HG02852 (cell line): ENCODE data around the gene SYTL3.
"Not testable (repeated sequence)": the region's sequence is repeated elsewhere in the genome, so short reads cannot be mapped to it uniquely, and the experiment has no call there.

Source experiments
- ATAC-seq: cut with Tn5 transposase; IDR thresholded peaks from one replicate; pipeline ENCODE4 v1.9.1; 2021; ENCODE audit warnings: mild to moderate bottlenecking, moderate library complexity; ENCODE audit not compliant: unreplicated experiment

The SYTL3 gene, protein sequence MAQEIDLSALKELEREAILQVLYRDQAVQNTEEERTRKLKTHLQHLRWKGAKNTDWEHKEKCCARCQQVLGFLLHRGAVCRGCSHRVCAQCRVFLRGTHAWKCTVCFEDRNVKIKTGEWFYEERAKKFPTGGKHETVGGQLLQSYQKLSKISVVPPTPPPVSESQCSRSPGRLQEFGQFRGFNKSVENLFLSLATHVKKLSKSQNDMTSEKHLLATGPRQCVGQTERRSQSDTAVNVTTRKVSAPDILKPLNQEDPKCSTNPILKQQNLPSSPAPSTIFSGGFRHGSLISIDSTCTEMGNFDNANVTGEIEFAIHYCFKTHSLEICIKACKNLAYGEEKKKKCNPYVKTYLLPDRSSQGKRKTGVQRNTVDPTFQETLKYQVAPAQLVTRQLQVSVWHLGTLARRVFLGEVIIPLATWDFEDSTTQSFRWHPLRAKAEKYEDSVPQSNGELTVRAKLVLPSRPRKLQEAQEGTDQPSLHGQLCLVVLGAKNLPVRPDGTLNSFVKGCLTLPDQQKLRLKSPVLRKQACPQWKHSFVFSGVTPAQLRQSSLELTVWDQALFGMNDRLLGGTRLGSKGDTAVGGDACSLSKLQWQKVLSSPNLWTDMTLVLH

DNA sequence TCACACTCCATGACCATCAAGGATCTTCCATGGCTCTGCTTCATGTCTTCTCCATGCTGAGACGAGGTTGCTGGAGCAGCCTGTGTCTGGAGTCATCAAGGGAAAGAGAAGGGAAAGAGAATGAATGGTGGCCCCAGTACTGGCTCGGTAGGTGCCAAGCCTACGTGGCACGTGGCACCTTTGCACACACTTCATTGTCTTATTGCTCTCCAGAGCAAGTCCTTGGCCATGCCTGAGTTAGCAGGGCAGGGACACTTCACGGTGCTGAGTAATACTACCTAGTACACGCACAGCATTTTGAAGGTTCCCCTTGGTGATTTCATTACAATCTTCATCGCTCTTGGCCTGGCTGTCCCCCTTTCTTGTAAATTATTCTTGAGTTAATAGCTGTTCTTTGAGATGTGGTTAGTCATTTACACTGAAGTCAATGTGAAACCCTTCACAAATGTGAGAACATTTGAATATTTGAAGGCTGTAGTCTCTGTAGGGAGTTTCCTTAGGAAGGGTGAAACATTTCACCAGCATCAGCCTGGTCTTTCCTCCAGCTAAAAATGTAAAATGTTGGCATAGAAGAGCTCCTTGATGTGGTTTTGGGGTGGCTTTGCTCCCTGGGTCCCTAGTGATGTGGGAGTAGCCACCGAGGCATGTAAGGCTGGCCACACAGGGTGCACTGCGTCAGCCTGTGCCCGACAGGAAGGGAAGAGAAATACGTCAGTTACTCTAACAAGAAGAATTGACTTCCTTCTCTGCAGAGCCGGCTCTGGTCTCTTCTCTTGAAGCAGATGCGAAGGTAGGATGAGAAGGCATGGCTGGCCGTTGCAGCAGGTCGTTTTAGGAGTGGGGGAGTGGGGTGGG lies at the start of gene SYTL3:
Gene SYTL3 (plus strand): TSS at position 766 of the 855 bp plus-strand sequence. CDS start 13,215 bp downstream, outside the sequence.
- ATAC-seq: peak; percentile 46

DNA sequence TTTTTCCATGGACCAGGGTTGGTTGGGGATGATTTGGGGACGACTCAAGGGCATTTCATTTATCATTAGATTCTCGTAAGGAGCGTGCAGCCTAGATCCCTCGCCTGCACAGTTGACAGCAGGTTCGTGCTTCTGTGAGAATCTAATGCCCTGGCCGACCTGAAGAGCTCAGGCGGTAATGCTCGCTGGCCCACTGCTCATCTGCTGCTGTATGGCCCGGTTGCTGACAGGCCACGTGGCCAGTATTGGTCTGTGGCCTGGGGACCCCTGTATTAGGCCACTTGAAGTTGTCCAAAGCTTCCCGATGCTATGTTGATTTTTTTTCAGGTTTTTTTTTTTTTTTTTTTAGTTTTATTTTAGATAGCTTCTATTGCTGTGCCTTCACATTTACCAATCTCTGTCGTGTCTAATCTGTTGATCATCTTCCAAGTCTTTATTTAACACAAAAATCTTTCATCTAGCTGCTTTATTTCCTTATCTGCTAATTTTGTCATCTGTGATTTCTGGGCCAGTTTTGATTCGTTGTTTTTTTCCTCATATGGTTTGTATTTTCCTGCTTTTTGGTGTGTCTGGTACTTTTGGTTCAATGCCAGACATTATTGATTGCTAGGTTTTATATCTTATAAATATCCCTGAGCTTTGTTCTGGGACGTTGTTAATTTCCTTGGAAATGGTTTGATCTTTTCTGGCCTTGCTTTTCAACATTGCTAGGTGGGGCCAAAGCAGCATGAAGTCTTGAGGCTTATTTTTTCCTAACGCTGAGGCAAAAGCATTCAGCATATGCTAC lies 46.4 kb upstream of the SYTL3 start:
- ATAC-seq: no peak

DNA sequence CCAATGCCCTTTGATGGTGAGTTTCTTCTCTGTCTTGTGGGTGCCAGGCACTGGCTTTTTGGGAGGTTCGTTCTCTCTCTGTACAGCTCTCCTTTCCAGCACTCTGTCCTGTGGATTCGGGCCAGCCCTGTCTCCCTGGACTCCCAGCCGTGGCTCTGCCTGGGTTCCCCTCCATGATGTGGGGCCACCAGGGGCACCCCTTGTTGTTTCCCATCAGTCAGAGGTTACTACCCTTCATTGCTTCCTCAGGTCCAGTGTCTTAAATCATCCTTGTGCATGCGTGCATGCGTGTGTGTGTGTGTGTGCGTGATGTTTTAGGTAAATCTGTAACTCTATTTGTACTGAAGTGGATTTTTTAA lies 45.8 kb upstream of the SYTL3 start:
- ATAC-seq: no peak

DNA sequence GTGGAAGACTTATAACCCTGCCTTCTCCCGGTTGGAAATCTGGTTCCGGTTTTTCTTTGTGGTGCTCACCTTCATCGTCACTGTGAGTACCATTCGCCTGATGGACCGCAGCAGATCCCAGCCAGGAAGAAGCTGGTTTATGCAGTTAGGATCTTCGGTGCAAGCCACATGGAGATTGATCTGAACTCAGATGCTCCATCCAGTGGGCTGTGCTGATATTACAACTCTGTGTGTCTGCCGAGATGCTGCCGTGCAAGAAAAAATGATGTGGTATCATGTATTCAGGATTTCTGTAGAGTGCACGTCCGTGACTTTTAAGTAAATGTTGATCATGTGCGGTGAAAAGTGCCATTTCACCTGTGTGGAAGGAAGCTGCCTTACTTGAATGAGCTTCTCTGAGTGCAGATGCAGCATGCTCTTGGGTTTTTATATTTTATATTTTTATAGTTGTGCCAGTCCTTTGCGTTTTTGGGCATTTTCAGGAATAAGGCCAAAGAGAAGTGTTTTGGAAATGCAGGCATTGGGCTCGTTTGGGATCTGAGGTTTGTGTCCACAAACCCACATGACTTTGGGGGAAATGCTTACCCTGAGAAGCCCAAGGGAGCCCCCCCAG lies 44.5 kb upstream of the SYTL3 start:
- no peak for ATAC-seq

GRCh38 chr6:158606011-158606410 lies 43.8 kb upstream of the SYTL3 start:
- ATAC-seq: not testable (repeated sequence)

DNA sequence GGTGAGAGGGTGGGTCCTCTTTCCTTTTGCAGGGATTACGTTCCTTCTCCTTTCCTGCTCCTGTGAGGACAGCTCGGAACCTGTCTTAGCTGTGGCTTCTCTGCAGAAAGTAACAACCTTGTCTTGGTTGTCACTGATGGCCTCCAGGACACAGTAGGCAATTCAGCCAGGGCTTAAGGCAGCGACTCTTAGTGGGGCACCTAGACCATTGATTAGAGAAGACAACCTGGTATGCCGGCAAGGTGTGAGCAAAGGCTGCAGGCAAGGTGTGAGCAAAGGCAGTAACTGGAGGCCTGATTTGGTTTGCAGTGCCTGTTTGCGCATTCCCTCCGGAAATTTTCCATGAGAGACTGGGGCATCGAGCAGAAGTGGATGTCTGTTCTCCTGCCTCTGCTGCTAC lies 42.9 kb upstream of the SYTL3 start:
- ATAC-seq: no peak

DNA sequence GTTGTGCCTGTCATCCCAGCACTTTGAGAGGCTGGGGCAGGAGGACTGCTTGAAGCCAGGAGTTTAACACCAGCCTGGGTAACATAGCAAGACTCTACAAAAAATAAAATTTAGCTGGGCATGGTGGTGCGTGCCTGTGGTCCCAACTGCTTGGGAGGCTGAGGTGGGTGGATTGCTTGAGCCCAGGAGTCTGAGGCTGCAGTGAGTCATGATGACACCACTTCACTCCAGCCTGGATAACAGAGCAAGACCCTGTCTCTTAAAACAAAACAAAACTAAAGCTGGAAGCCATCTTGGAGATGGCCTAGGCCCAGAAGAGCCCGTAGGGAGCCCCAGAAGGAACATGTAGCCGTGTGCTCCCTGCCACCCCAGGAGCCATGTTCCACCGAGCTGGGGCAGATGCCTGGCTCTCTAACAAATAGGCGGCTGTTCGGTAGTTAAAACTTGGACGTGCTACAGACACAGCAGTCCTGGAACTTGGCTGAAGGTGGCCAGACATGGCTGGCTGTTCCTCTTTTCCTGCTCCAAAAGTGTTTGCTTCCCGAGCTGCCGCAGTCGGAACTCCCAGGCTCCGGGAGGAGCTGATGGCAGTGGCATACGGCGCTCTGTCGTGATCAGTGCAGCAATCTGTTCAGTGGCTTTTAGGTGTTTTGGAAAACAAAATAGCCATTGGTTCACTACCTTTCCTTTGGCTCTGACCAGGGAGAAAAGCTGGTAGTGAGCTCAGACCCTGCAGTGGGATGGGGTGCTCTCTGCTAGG lies 42.3 kb upstream of the SYTL3 start:
- no peak for ATAC-seq

GRCh38 chr6:158608221-158608620 lies 41.6 kb upstream of the SYTL3 start:
- ATAC-seq: no peak

DNA sequence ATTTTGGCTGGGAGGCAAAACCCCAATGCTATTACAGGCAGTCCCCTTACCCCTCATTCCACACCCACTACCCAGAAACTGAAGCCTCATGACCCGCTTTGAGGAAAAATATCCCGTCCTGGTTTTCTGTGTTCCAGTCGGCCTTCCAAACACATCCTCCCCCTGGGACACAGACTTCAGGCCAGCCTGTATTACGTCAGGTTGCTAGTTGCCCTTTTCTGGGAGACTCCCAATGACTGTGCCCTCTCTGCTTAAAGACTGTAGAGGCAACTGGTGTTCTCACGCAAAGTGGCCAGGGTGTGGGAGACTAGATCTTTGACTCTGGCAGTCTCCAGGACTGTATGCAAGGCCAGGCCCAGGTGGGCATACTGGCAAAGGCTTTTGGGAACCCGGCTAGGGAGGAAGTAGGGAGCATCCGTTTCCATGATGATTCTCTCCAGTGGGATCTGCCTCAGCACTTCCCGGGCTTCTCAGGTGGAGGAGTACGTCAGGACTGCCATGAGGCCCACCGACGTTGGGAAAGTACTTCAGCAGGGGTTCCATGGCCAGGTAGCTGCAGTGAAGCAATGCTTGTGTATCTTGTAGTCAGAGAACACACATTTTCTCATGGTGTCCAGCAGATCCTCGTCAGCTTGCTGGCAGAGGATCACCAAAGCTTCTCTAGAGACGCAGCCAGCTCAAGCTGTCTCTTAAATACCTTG lies 40.2 kb upstream of the SYTL3 start:
- ATAC-seq: no peak

DNA sequence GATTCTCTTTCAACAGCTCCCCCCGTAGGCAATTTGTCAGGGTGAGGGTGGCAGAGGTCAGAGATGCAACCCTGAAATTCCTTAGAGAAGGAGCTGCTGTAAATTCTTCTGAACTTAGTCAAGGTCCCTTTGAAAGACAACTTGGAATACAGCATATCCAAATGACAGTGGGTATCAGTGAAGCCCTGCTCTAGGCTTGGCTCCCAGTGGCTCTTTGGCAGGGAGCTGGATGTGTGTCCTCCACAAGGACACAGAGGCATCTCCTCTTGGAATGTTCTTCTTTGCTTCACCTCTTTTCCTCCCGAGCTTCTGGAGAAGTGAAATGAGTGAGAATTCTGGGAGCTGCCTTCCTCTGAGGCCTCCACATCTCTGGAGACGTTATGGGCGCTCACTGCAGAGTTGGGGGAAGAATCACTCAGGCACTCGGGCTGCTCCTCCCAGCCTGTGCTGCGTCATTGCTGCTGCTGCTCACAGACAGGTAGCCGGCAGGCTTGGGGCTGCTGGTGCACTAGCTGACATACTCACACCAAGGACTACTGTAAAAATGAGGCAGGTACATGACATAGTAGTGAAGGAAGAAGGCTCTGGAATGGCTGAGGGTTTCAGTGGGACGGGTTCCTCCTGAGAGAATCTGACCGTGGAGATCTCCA lies 39.4 kb upstream of the SYTL3 start:
- no peak for ATAC-seq

DNA sequence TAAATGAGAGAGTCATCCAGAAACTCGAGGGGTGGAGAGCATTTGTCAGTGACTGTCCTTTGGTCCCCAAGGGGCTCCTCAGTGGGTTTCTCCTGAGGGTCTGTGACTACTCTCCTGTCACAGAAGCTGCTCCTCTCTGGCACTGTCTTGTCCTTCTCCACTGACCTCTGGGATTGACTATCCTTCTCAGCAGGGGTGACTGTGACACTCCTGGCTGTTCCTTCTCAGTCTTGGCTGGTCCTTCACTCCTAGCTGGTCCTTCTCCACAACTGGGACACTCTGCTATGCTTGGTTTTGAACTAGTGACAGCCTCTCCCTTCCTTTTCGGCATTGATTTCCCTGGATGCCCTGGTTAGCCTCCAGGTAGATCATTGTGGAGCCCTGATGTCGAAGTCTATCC lies 38.8 kb upstream of the SYTL3 start:
- ATAC-seq: no peak

DNA sequence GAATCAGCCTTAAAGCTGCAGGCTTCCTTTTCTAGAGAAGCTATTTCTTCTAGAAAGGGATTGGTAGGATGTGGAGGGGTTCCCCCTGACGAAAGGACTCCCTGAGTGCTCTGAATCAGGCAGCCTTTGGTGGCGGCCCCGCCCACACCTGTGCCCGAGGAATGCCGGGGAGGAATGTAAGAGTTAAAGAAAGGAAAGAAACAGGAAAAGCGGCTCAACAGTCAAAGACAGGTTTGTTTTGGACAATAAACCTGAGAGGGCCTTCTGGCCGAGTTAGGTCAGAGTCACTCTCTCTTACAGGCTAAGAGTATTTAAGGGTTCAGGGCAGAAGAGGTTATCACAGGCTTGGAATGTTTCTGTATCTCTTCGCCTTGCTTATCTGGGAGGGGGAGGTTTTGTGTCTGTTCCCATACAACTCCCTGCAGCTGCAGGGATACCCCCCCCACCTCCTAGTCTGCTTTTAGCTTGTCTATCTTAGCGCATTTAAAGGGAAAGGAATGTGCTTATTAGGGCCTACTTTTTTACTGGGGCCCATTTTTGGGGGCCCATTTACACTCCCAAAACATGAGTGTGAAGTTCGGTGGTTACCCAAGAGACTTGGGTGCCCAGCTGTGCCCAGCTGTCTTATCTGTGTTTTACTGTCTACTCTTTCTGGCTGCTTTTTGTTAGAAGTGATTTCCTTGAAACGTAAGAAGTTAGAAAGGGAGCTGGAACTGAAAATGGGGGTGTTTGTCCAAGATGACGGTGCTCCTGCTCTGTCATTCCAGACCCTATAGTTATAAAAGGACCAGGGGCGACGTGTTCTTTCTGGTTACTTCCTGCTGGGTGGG lies 38.1 kb upstream of the SYTL3 start:
- ATAC-seq: no peak

DNA sequence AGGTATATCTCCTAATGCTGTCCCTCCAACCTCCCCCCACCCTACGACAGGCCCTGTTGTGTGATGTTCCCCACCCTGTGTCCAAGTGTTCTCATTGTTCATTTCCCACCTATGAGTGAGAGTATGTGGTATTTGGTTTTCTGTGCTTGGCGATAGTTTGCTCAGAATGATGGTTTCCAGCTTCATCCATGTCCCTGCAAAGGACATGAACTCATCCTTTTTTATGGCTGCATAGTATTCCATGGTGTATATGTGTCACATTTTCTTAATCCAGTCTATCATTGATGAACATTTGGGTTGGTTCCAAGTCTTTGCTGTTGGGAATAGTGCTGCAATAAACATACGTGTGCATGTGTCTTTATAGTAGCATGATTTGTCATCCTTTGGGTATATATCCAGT lies 35.2 kb upstream of the SYTL3 start:
- ATAC-seq: not testable (repeated sequence)

DNA sequence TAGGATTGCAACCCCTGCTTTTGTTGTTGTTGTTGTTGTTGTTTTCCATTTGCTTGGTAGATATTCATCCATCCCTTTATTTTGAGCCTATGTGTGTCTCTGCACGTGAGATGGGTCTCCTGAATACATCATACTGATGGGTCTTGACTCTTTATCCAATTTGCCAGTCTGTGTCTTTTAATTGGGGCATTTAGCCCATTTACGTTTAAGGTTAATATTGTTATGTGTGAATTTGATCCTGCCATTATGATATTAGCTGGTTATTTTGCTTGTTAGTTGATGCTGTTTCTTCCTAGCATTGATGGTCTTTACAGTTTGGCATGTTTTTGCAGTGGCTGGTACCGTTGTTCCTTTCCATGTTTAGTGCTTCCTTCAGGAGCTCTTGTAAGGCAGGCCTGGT lies 31.6 kb upstream of the SYTL3 start:
- not testable (repeated sequence) for ATAC-seq

GRCh38 chr6:158619922-158620801 lies 29.7 kb upstream of the SYTL3 start:
- no peak for ATAC-seq

DNA sequence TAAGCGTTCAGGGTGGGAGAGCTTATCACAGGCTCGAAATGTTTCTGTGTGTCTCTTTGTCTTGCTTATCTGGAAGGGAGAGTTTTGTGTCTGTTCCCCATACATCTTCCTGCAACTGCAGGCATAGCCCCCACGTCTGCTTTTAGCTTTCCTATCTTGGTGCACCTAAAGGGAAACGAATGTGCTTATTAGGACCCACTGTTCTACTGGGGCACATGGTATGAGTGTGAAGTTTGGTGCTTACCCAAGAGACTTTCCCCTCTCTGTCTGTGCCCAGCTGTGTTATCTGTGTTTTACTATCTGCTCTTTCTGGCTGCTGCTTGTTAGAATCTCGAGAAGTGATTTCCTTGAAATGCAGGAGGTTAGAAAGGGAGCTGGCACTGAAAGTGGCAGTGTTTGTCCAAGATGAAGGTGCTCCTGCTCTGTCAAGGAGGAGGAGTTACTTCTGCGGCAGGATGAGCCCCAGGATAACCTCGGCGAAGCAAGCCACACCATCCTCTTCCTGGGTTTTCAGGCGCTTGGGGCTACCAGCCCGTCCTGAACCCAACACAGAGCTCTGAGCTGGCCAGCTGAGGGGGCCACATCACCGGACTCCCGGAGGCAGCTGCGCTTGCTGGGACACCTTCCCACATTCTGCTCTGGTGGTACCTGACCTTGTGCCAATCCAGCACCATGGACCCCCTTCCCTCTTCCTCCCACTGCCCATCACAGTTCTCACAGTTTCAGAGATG lies 28.7 kb upstream of the SYTL3 start:
- ATAC-seq: no peak
